ENCODE measurements around the gene CABLES1.

- TF ChIP-seq CTCF (IDR thresholded peaks at IDR 0.05), result no peak
- no peak for TF ChIP-seq POLR2A (IDR thresholded peaks at IDR 0.05)
Measured at GRCh38 chr18:23102493-23103261, 32.6 kb upstream of the CABLES1 start.
